Caco-2 (cell line): ENCODE measurements around the gene COL15A1. TPM values are rescaled to one million over a fixed set of nuclear protein-coding genes. Genes with fewer than 3 reads are reported as not detected.

Source experiments
- BruUV-seq: library from RNA; stranded (reverse); fragments of 400-500 nt; replicated peaks from 2 replicates; lab custom pipeline; 2021; lab: Mats Ljungman, UMichigan
- CTCF ChIA-PET: fragments of 300-600 bp; sonication (Branson Sonifier 250); formaldehyde crosslinking; loops from one replicate; lab custom pipeline; 2022; ENCODE audit warnings: antibody characterized with exemption; lab: Charles Lee
- POLR2A ChIA-PET: fragments of 300-600 bp; sonication (Branson Sonifier 250); formaldehyde crosslinking; loops from one replicate; lab custom pipeline; 2022; ENCODE audit warnings: antibody characterized with exemption; lab: Charles Lee
- DNase-seq, 2 experiments: peaks; one replicate each; pipeline versions ENCODE4 v3.0.0 to v3.0.0-alpha.2; 2020 to 2022
- H3K27me3 ChIP-seq: replicated peaks from 2 replicates; pipeline ENCODE4 v1.6.0; 2011; ENCODE audit warnings: low read length; ENCODE audit not compliant: control insufficient read depth, insufficient read depth
- H3K36me3 ChIP-seq: 2 replicates; pipeline ENCODE4 v1.5.1; 2011; ENCODE audit warnings: low read length; ENCODE audit not compliant: control insufficient read depth, insufficient read depth
- H3K4me1 ChIP-seq: fragments of 250-450 bp; sonication (Bioruptor Pico); 2 replicates; pipeline ENCODE4 v1.5.1; 2020; ENCODE audit warnings: mild to moderate bottlenecking
- H3K4me3 ChIP-seq: 2 replicates; pipeline ENCODE4 v1.5.1; 2011; ENCODE audit warnings: low read depth, mild to moderate bottlenecking, control low read depth, low read length
- H3K9me3 ChIP-seq: fragments of 250-450 bp; sonication (Bioruptor Pico); 2 replicates; pipeline ENCODE4 v1.5.1; 2020; ENCODE audit warnings: mild to moderate bottlenecking, moderate library complexity
- H3K27ac Mint-ChIP-seq: one replicate; pipeline ENCODE4 v1.8.0; 2022; ENCODE audit warnings: mixed read lengths; ENCODE audit not compliant: unreplicated experiment
- H3K27me3 Mint-ChIP-seq: one replicate; pipeline ENCODE4 v1.8.0; 2022; ENCODE audit warnings: mixed read lengths; ENCODE audit not compliant: insufficient read depth, unreplicated experiment
- H3K36me3 Mint-ChIP-seq: one replicate; pipeline ENCODE4 v1.8.0; 2022; ENCODE audit warnings: mild to moderate bottlenecking, mixed read lengths; ENCODE audit not compliant: insufficient read depth, unreplicated experiment
- H3K4me1 Mint-ChIP-seq: one replicate; pipeline ENCODE4 v1.8.0; 2022; ENCODE audit warnings: low read depth, mixed read lengths; ENCODE audit not compliant: unreplicated experiment
- H3K4me3 Mint-ChIP-seq: one replicate; pipeline ENCODE4 v1.8.0; 2022; ENCODE audit warnings: mild to moderate bottlenecking, moderate library complexity, mixed read lengths; ENCODE audit not compliant: unreplicated experiment
- H3K9me3 Mint-ChIP-seq: one replicate; pipeline ENCODE4 v1.8.0; 2022; ENCODE audit warnings: mixed read lengths; ENCODE audit not compliant: unreplicated experiment
- intact Hi-C: fragments of 100-400 bp; cut with micrococcal nuclease; formaldehyde crosslinking; loops from one replicate; pipeline ENCODE4 v1.10.0; 2022; ENCODE audit not compliant: unreplicated experiment
- total RNA-seq: library from RNA; stranded (reverse); gene quantifications from 2 replicates; pipeline ENCODE4 v1.2.3, GENCODE V29; 2022
- TF ChIP-seq, protein P1 (sequence below), 2 experiments: fragments of 200-600 bp in 1 of 2; IDR thresholded peaks; 1 replicate in 1 of 2; 2 replicates in 1 of 2; pipeline versions ENCODE4 v1.5.1 to v1.8.0; 2011 to 2022; ENCODE audit warnings: antibody characterized with exemption in 1 of 2, control low read depth in 1 of 2, inconsistent platforms in 1 of 2, low read depth in 1 of 2, low read length in 1 of 2, mild to moderate bottlenecking in 1 of 2, moderate library complexity in 1 of 2; ENCODE audit not compliant: insufficient read depth in 1 of 2, severe bottlenecking in 1 of 2, unreplicated experiment in 1 of 2

The COL15A1 gene
- total RNA-seq, 1 experiment from 2014 or later: not detected

DNA sequence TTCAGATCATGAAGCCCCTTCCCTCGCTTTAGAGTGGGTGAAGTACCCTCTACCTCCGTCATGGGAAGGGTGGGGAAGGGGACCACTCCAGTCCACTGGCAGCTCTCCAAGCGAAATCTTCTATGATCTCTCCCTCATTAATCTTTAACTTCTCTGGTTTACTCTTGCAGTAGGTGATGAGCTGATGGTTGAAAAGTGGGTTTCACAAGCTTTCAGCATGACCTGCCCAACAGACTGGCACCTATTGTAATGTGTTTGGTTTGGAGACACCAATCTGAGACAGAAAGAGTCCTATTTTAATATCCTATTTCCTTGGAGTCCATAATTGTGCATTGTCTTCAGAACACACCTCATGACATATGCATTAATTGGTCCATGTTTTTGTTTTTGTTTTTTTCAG, 90.4 kb downstream of the COL15A1 start:
- ChIA-PET CTCF (no interaction called here), POLR2A (no interaction called here)
- Histone ChIP-seq H3K4me1 (no peaks in the 10 kb centered on the region), H3K9me3 (no peaks in the 10 kb centered on the region), H3K36me3 (no peaks in the 10 kb centered on the region), H3K27me3 (no peaks in the 10 kb centered on the region), H3K4me3 (no peak overlapping the region)
- DNase-seq: no peak
- Mint-ChIP-seq H3K4me1 (no peaks in the 10 kb centered on the region), H3K27me3 (peaks cover 19% of the 10 kb centered on the region), H3K4me3 (no peak overlapping the region), H3K9me3 (no peaks in the 10 kb centered on the region), H3K36me3 (no peaks in the 10 kb centered on the region), H3K27ac (no peak overlapping the region)
- intact Hi-C loops: no loop called here
- TF ChIP-seq, protein P1, sequence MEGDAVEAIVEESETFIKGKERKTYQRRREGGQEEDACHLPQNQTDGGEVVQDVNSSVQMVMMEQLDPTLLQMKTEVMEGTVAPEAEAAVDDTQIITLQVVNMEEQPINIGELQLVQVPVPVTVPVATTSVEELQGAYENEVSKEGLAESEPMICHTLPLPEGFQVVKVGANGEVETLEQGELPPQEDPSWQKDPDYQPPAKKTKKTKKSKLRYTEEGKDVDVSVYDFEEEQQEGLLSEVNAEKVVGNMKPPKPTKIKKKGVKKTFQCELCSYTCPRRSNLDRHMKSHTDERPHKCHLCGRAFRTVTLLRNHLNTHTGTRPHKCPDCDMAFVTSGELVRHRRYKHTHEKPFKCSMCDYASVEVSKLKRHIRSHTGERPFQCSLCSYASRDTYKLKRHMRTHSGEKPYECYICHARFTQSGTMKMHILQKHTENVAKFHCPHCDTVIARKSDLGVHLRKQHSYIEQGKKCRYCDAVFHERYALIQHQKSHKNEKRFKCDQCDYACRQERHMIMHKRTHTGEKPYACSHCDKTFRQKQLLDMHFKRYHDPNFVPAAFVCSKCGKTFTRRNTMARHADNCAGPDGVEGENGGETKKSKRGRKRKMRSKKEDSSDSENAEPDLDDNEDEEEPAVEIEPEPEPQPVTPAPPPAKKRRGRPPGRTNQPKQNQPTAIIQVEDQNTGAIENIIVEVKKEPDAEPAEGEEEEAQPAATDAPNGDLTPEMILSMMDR (IDR thresholded peaks at IDR 0.05; ENCODE audit: insufficient read depth in 1 of 2, low read depth in 1 of 2, low read length in 1 of 2, severe bottlenecking in 1 of 2, unreplicated experiment in 1 of 2): no peak
- no TSS peak for BruUV-seq

DNA sequence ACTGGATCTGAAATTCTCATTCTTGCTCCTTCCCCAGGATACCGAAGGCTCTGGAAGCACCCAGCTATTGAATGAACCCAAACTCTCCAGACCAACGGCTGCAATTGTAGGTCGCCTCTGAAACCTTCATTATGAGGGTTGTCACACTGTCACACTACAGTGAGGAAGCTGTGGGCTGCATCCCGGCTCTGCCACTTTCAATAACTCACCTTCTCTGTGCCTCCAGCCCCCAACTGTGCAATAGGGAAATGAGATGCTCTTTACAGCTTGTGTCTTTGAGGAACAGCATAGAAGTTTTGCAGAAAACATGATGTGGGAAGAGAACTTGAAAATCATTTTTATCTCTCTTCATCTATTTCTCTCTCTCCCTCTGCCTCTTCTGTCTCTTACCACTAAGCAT, 91.6 kb downstream of the COL15A1 start:
- intact Hi-C loops: no loop called here
- Mint-ChIP-seq H3K4me1 (no peaks in the 10 kb centered on the region), H3K4me3 (no peak overlapping the region), H3K27ac (no peak overlapping the region), H3K27me3 (peaks cover 21% of the 10 kb centered on the region), H3K9me3 (no peaks in the 10 kb centered on the region), H3K36me3 (no peaks in the 10 kb centered on the region)
- no peak for DNase-seq
- no peaks in the 10 kb centered on the region for H3K9me3 ChIP-seq
- TF ChIP-seq, protein P1 (IDR thresholded peaks at IDR 0.05; ENCODE audit: insufficient read depth in 1 of 2, low read depth in 1 of 2, low read length in 1 of 2, severe bottlenecking in 1 of 2, unreplicated experiment in 1 of 2): no peak
- H3K36me3 ChIP-seq: no peaks in the 10 kb centered on the region
- CTCF ChIA-PET: no interaction called here
- POLR2A ChIA-PET: no interaction called here
- no peaks in the 10 kb centered on the region for H3K27me3 ChIP-seq
- no TSS peak for BruUV-seq
- H3K4me1 ChIP-seq: no peaks in the 10 kb centered on the region
- no peak overlapping the region for H3K4me3 ChIP-seq

DNA sequence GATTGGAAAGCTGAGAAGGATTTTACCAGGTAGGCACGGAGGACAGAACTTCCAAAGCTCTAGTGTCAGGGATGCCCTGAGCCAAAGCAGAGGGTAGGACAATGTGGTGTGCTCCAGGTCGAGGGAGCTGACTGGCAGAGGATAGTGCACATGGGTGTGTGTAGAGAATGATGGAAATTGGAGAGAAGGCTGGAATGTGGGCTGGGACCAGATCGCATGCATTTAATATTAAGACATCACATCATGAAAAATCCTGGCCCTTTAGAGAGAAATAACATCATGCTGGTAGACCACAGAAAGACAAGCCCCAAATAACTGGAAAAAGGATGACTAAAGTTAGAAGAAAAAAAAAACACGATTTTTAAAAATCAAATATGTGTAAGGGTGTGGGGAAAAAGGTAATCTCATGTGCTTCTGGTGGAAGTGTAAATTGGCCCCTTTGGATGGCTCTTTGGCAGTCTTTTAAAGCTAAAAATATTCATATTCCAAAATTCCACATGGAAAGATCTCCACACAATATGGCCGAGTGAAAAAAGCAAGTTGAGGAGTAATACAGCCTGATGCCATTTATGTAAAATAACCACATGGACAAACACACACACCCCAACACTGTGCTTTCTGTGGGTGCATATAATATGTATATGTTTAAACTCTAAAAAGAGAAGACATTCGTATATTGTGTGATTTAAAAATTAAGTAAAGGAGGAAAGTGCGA, 94.2 kb downstream of the COL15A1 start:
- Mint-ChIP-seq H3K27me3 (peaks cover 24% of the 10 kb centered on the region), H3K36me3 (no peaks in the 10 kb centered on the region), H3K9me3 (no peaks in the 10 kb centered on the region), H3K27ac (no peak overlapping the region), H3K4me3 (no peak overlapping the region), H3K4me1 (peaks cover 7% of the 10 kb centered on the region)
- Histone ChIP-seq H3K9me3 (no peaks in the 10 kb centered on the region), H3K27me3 (no peaks in the 10 kb centered on the region), H3K4me1 (no peaks in the 10 kb centered on the region), H3K36me3 (no peaks in the 10 kb centered on the region), H3K4me3 (no peak overlapping the region)
- intact Hi-C loops: no loop called here
- no TSS peak for BruUV-seq
- DNase-seq: no peak
- POLR2A ChIA-PET: no interaction called here
- TF ChIP-seq, protein P1 (IDR thresholded peaks at IDR 0.05; ENCODE audit: insufficient read depth in 1 of 2, low read depth in 1 of 2, low read length in 1 of 2, severe bottlenecking in 1 of 2, unreplicated experiment in 1 of 2): no peak
- CTCF ChIA-PET: no interaction called here
